ENCODE results near the gene CORIN. TPM values are rescaled to one million over a fixed set of nuclear protein-coding genes. Genes with fewer than 3 reads are reported as not detected.

The CORIN gene
- total and polyA plus RNA-seq, 2 of the 4 experiments (the other 2 are of a cell fraction), result 20.3 to 24.7 TPM

DNA sequence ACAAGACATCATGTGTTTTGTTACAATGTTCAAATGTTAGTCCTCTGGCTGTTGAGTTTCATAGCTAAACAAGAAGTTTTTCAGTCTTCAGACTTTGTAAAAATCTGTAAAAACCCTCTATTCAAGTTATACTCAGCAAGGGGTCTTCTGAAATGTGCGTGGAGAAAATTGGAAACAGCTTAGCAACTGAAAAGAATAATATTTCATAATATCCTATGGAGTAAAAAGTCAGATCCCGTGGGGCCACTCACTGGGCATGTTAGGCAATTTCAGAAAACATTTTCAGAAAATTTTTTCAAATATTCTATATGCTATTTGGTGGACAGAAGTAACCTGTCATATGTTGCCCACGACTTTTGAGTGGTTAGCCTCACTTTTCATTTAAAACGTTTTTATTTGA lies 118.3 kb downstream of the CORIN start:
- Histone ChIP-seq H2BK20ac (ENCODE audit: low read depth, low read length) (no peak overlapping the region), H3K27me3 (ENCODE audit: control insufficient read depth, insufficient read depth, low read length) (peaks cover 4% of the 10 kb centered on the region; the same call in 1 of the 2 replicates), H3K79me1 (ENCODE audit: low read depth in 1 of 2, low read length in 2 of 2) (no peaks in the 10 kb centered on the region), H3K4me1 (ENCODE audit: control insufficient read depth, insufficient read depth, low read length) (no peaks in the 10 kb centered on the region), H4K20me1 (ENCODE audit: insufficient read depth, low read length) (no peaks in the 10 kb centered on the region), H3K4me3 (ENCODE audit: insufficient read depth, low read depth, low read length) (no peak overlapping the region), H3K9me3 (ENCODE audit: control insufficient read depth, insufficient read depth, low read length) (no peaks in the 10 kb centered on the region), H3K27ac (ENCODE audit: insufficient read depth, low read length) (no peak overlapping the region), H2AK5ac (ENCODE audit: low read depth, low read length) (no peak overlapping the region), H3K36me3 (ENCODE audit: control insufficient read depth, insufficient read depth, low read length) (no peaks in the 10 kb centered on the region), H3K14ac (replicated peaks; ENCODE audit: low read depth, low read length) (no peak overlapping the region), H2BK120ac (ENCODE audit: low read depth, low read length) (no peak overlapping the region), H2AK9ac (replicated peaks; ENCODE audit: low read depth, low read length, poor library complexity) (no peak overlapping the region), H3K23ac (ENCODE audit: low read depth, low read length) (no peak overlapping the region), H2BK15ac (ENCODE audit: low read depth, low read length) (no peak overlapping the region), H4K5ac (ENCODE audit: low read depth, low read length) (no peak overlapping the region), H3K4ac (ENCODE audit: low read depth, low read length) (no peak overlapping the region), H3K9me1 (ENCODE audit: insufficient read depth, low read length) (no peaks in the 10 kb centered on the region; the same call in 1 of the 2 replicates), H4K8ac (ENCODE audit: low read depth in 2 of 2, low read length in 2 of 2) (no peak overlapping the region), H2BK5ac (ENCODE audit: low read depth, low read length, poor library complexity, severe bottlenecking) (no peak overlapping the region), H3K9ac (ENCODE audit: low read depth, low read length) (no peak overlapping the region), H3K4me2 (ENCODE audit: low read depth, low read length) (no peak overlapping the region), H2AFZ (replicated peaks; ENCODE audit: low read length, poor library complexity) (no peak overlapping the region), H3K18ac (ENCODE audit: low read depth, low read length) (no peak overlapping the region), H4K91ac (ENCODE audit: insufficient read depth, low read depth, low read length) (no peak overlapping the region), H3K56ac (ENCODE audit: extremely low read depth, insufficient read depth, low read length) (no peak overlapping the region)
- CTCF ChIA-PET, result interaction anchor here (0.6 to 1.1 kb wide), 2 partner anchors 56 to 117 kb away, joined by 3 to 4 read pairs; no protein-coding TSS in a partner anchor
- POLR2A ChIA-PET (ENCODE audit: unreplicated experiment), result no interaction called here
- intact Hi-C loops (cut with micrococcal nuclease), result no loop called here
- in situ Hi-C loops (cut with MboI; ENCODE audit: low sequenced_read_pairs), result no loop called here
- dilution Hi-C loops (cut with HindIII; ENCODE audit: low sequenced_read_pairs, unreplicated experiment), result no loop called here
- no peak for ATAC-seq (ENCODE audit: low read depth)
- no CpG with 5 or more reads among the region's 4 CpGs for WGBS, 2 experiments (ENCODE audit: extremely low coverage in 2 of 2, insufficient read length in 1 of 2)
- BruUV-seq (replicated peaks), result no TSS peak
- DNase-seq, result no peak
- TF ChIP-seq SMC3 (IDR thresholded peaks at IDR 0.05; ENCODE audit: low read depth, low read length), result no peak
- no peak for TF ChIP-seq RFX5 (IDR thresholded peaks at IDR 0.05; ENCODE audit: low read depth, low read length)
- no peak for TF ChIP-seq RAD21 (IDR thresholded peaks at IDR 0.05; ENCODE audit: low read length)
- no peak for TF ChIP-seq RCOR1 (IDR thresholded peaks at IDR 0.05; ENCODE audit: insufficient replicate concordance, low read length)
- no peak for TF ChIP-seq FOS (IDR thresholded peaks at IDR 0.05; ENCODE audit: low read depth, low read length)
- TF ChIP-seq, protein P1, sequence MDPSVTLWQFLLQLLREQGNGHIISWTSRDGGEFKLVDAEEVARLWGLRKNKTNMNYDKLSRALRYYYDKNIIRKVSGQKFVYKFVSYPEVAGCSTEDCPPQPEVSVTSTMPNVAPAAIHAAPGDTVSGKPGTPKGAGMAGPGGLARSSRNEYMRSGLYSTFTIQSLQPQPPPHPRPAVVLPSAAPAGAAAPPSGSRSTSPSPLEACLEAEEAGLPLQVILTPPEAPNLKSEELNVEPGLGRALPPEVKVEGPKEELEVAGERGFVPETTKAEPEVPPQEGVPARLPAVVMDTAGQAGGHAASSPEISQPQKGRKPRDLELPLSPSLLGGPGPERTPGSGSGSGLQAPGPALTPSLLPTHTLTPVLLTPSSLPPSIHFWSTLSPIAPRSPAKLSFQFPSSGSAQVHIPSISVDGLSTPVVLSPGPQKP (IDR thresholded peaks at IDR 0.05; ENCODE audit: borderline replicate concordance, low read depth, low read length), result no peak
- no peak for TF ChIP-seq CEBPB (IDR thresholded peaks at IDR 0.05; ENCODE audit: low read depth, low read length)
- TF ChIP-seq, protein P2, sequence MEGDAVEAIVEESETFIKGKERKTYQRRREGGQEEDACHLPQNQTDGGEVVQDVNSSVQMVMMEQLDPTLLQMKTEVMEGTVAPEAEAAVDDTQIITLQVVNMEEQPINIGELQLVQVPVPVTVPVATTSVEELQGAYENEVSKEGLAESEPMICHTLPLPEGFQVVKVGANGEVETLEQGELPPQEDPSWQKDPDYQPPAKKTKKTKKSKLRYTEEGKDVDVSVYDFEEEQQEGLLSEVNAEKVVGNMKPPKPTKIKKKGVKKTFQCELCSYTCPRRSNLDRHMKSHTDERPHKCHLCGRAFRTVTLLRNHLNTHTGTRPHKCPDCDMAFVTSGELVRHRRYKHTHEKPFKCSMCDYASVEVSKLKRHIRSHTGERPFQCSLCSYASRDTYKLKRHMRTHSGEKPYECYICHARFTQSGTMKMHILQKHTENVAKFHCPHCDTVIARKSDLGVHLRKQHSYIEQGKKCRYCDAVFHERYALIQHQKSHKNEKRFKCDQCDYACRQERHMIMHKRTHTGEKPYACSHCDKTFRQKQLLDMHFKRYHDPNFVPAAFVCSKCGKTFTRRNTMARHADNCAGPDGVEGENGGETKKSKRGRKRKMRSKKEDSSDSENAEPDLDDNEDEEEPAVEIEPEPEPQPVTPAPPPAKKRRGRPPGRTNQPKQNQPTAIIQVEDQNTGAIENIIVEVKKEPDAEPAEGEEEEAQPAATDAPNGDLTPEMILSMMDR (conservative IDR thresholded peaks at IDR 0.05; ENCODE audit: low read depth, low read length), result no peak
